NCI-H82 treated with DMSO at 0.1 percent for 48 hours (cell line): ENCODE results near the gene PTPRM.

Experiments
- DNase-seq: peaks from one replicate; lab custom pipeline; 2025; ENCODE audit not compliant: unreplicated experiment; lab: John Stamatoyannopoulos, UW

PTPRM gene

DNA sequence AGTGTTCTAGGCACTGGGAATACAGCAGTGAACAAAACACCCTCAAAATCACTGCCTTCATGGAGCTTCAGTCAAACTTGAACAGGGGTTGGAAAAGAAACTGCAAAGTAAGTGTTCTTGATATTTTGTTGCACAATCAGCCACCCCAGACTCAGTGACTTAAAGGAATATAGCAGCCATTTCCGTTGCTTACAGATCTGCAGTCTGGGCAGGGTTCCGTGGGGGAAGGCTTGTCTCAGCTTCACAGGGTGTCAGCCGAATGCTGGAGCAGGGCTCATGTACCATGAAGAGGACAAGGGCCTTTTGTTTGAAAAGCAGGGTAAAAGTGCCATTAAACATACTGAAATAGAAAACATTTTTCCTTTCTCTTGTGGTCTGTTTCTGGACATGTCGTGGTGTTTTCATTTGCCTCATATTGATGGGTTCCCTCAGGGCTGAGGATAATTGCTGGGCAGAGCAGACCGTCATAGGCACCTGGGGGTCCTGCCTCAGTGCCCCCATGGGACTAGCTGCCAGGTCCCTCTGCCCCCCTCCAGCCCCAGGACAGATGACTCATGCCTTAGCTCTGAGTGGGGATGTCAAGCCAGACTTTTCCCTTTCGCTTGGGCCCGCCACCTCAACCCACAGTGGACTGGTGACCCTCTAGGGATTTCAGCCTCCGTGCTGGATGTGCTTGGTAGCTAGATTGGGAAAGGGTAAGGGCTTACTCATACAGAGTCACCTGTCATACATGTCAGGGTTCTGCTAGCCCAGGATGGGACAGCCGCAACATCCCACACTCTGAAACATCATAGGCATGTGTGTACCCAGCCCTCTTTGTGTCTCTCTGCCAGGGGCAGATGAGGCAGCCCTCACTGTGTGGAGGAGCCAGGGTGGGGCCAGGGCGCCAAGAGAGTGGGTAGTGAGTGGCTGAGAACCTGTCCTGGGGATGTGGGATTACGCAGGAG lies 96.5 kb downstream of the PTPRM start:
- DNase-seq: no peak

DNA sequence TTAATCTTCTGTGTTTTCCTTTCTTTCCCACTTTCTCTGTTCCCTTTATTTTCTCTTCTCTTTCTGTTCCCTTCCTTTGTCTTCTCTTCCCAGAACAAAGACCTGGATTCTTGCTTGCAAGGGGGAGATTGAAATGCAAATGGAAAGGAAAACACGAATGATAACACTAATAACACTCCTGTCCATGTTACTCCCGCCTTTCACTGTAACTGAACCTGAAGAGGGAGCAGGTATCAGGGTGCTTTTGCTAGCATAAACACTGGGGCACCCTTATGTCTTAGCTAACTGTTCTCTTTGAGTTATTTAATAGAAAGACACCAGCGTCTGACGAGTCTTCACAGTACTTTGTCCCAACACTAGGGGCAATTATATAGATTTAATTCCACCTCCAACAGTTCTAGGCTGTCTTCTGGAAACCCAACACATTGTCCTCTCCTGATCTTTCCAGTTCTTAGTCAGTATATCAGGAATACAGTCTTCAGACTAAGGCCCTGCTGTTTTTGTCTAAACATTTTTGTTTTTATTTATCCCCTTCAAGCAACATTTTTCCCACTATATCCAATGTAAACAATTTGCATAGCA lies 99.2 kb downstream of the PTPRM start:
- no peak for DNase-seq

DNA sequence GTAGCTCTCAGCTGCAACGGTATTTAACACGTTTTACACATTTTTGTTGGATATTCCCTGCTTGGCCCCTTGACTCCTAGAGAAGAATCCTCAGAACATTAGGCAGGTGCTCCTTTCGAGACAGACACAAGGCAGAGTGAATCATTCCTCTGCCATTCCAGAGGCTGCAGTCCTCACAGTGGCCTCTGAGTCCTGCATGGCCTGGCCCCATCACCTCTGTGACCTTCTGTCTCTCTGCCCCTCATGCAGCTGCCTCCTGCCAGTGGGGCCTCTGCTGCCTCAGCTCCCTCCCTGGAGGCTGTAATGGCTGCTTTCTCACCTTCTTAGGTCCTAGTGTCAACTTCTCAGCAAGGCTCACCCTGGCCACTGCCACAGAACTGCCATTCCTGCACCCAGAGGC lies 101.3 kb downstream of the PTPRM start:
- no peak for DNase-seq

- no peak for DNase-seq
Observed at GRCh38 chr18:7669361-7669760, 102.2 kb downstream of the PTPRM start.

DNA sequence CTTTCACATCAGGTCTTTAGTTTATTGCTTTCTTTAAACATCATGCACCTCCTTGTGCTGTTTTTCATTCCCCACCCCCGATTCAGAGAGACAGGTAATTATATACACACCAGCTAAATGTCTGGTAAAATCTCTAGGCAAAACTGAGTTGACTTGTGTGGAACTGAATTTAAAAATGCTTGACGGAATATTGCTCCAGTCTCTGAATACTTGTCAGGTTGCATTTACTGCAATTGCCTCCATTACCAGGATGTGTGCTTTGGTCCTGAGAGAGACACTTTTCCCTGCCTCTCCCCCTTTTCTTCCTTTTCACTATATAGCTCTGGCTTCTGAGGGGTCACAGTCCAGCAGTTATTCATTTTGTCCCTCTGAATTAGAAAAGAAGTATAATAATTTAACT lies 104.0 kb downstream of the PTPRM start:
- DNase-seq: no peak

GRCh38 chr18:7676253-7676873 lies 109.2 kb downstream of the PTPRM start:
- DNase-seq: no peak

GRCh38 chr18:7677001-7677400 lies 109.9 kb downstream of the PTPRM start:
- no peak for DNase-seq

GRCh38 chr18:7677424-7677823 lies 110.3 kb downstream of the PTPRM start:
- no peak for DNase-seq

- DNase-seq: no peak
Observed at GRCh38 chr18:7678389-7678788, 111.3 kb downstream of the PTPRM start.

- no peak for DNase-seq
Observed at GRCh38 chr18:7678801-7679200, 111.7 kb downstream of the PTPRM start.

DNA sequence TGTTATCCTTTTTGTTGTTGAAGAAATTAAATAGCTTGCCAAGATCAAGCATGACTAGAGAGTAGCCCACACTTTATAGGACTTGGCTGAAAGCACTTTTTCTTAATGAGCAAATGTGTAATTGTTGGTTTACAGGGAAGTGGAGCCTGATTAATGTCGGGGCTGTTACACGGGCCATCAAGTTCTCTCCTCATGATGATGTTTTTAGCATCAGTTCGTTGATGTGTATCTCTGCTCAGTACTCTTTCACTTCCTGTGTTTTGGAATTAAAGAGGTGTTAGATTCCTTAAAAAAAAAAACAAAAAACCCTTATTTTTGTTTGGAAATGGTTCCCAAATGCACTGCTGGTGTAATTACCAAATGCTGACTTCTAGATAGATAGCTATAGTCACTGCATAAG lies 114.2 kb downstream of the PTPRM start:
- DNase-seq: no peak

DNA sequence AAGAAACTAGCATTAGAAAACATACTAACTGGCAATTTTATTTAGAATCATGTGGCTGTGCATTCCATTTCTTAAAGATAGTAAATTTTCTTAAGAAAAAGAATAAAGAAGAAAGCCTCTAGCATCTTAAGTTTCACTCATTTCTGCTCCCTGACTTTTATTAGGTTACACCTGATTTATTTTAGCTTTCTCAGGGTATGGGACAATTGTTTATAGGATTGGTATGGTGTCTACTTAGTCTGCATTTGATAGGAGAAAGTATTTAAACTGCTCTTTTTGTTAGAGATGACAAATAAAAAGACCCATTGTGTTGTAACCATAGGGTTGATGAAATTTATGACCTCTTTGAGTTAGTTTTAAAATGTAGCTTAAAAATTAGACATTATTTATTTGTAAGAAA lies 115.2 kb downstream of the PTPRM start:
- DNase-seq: no peak

GRCh38 chr18:7683753-7684152 lies 116.6 kb downstream of the PTPRM start:
- DNase-seq: no peak

GRCh38 chr18:7684357-7684756 lies 117.2 kb downstream of the PTPRM start:
- no peak for DNase-seq

GRCh38 chr18:7684966-7685365 lies 117.8 kb downstream of the PTPRM start:
- no peak for DNase-seq

GRCh38 chr18:7686278-7686677 lies 119.2 kb downstream of the PTPRM start:
- DNase-seq: no peak

GRCh38 chr18:7688580-7688979 lies 121.5 kb downstream of the PTPRM start:
- DNase-seq: no peak

DNA sequence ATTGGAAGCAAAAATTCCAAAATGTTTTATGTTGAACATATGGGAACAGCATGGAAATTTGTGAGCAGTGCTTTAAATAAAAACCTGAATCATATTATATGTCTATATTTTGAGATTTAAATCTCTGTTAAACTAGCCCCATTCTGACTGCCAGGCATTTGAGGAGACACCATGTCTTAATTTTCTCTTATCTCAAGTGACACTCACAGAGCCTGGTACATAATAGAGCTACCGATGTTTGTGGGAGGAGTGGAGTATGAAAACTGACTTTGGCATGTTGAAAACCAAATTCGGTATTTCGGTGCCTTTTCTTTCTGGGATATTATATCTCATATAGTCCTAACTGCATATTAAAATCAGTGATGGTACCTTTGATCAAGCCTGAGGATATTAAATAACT lies 124.1 kb downstream of the PTPRM start:
- no peak for DNase-seq

GRCh38 chr18:7696780-7697179 lies 129.7 kb downstream of the PTPRM start:
- no peak for DNase-seq

DNA sequence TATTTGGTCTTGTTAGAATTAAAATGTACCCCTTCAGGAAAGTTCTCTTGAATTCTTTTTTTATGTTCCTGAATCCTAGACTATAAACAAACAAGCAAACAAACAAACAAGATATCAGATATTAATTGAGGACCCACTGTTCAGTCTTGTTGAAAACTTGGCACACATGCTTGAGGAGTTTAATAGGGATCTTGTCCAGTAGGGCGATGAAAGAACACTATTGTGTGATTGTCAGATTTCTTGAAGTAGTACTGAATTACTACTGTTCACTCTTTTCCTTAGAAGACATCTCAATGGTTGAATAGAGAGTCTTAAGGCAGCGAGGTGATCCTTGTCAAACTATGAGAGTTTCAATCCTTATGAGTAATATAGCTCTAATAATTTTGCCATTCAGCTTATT lies 130.2 kb downstream of the PTPRM start:
- no peak for DNase-seq

GRCh38 chr18:7711495-7711894 lies 144.4 kb downstream of the PTPRM start:
- DNase-seq: no peak

DNA sequence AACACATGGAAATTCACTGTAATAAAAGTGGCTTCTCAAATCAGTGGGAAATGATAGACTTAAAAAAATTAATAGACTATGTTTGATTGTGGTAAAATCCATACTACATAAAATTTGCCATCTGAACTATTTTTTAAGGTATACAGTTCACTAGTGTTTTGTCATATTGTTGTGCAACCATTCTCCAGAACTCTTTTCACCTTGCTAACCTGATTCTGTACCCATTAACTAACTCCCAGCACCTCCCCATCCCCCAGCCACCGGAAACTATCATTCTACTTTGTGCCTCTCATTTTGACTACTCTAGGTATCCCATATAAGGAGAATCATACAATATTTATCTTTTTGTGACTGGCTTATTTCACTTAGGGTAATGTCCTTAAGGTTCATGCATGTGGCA lies 153.3 kb downstream of the PTPRM start:
- no peak for DNase-seq
